Measurements from ENCODE around the gene MID2.
A peak's percentile ranks its signal among the peaks of the same experiment; 100 is the strongest.
"Not testable (repeated sequence)": the region's sequence is repeated elsewhere in the genome, so short reads cannot be mapped to it uniquely, and the experiment has no call there.

Gene MID2

GRCh38 chrX:107842715-107843400 is 17.2 kb downstream of the MID2 start:
- DNase-seq: no peak

GRCh38 chrX:107845625-107846024 is 20.0 kb downstream of the MID2 start:
- DNase-seq: peak in 1 of 2 experiments; percentile 3

GRCh38 chrX:107848591-107848990 is 22.9 kb downstream of the MID2 start:
- DNase-seq: no peak

GRCh38 chrX:107849747-107850421 is 24.2 kb downstream of the MID2 start:
- no peak for DNase-seq

GRCh38 chrX:107850422-107850765 is 24.7 kb downstream of the MID2 start:
- DNase-seq: no peak

- DNase-seq: no peak
Observed at GRCh38 chrX:107851215-107851614, 25.5 kb downstream of the MID2 start.

- DNase-seq: not testable (repeated sequence)
Observed at GRCh38 chrX:107851665-107852064, 26.0 kb downstream of the MID2 start.

GRCh38 chrX:107856289-107856688 is 30.6 kb downstream of the MID2 start:
- DNase-seq: no peak

GRCh38 chrX:107857041-107857440 is 31.4 kb downstream of the MID2 start:
- DNase-seq: not testable (repeated sequence)

GRCh38 chrX:107857837-107858236 is 32.2 kb downstream of the MID2 start:
- DNase-seq: no peak

- DNase-seq: no peak
Observed at GRCh38 chrX:107861056-107861455, 35.4 kb downstream of the MID2 start.

GRCh38 chrX:107871136-107871535 is 45.5 kb downstream of the MID2 start:
- no peak for DNase-seq

- no peak for DNase-seq
Observed at GRCh38 chrX:107878106-107878505, 52.4 kb downstream of the MID2 start.

- no peak for DNase-seq
Observed at GRCh38 chrX:107880054-107880610, 54.5 kb downstream of the MID2 start.

GRCh38 chrX:107894038-107894437 is 68.4 kb downstream of the MID2 start:
- peak in 1 of 2 experiments; percentile 2 for DNase-seq

GRCh38 chrX:107902721-107903120 is 77.1 kb downstream of the MID2 start:
- no peak for DNase-seq

- DNase-seq: no peak
Observed at GRCh38 chrX:107905366-107905765, 79.7 kb downstream of the MID2 start.

- no peak for DNase-seq
Observed at GRCh38 chrX:107924136-107924746, 98.6 kb downstream of the MID2 start.

GRCh38 chrX:107934262-107934661 is 108.6 kb downstream of the MID2 start:
- no peak for DNase-seq

- no peak for DNase-seq
Observed at GRCh38 chrX:107935200-107935599, 109.5 kb downstream of the MID2 start.

- no peak for DNase-seq
Observed at GRCh38 chrX:107935664-107936433, 110.2 kb downstream of the MID2 start.

GRCh38 chrX:107936434-107936730 is 110.7 kb downstream of the MID2 start:
- DNase-seq: no peak

- no peak for DNase-seq
Observed at GRCh38 chrX:107940095-107940494, 114.4 kb downstream of the MID2 start.

Measured in activated CD4-positive, alpha-beta T cell treated with anti-CD3 and anti-CD28 coated beads, Interleukin-2, amount 50 U/mL, for 4 hours (primary cell).